ENCODE results near the gene SLC25A28.
A peak's percentile ranks its signal among the peaks of the same experiment; 100 is the strongest.

SLC25A28 gene, protein sequence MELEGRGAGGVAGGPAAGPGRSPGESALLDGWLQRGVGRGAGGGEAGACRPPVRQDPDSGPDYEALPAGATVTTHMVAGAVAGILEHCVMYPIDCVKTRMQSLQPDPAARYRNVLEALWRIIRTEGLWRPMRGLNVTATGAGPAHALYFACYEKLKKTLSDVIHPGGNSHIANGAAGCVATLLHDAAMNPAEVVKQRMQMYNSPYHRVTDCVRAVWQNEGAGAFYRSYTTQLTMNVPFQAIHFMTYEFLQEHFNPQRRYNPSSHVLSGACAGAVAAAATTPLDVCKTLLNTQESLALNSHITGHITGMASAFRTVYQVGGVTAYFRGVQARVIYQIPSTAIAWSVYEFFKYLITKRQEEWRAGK

DNA sequence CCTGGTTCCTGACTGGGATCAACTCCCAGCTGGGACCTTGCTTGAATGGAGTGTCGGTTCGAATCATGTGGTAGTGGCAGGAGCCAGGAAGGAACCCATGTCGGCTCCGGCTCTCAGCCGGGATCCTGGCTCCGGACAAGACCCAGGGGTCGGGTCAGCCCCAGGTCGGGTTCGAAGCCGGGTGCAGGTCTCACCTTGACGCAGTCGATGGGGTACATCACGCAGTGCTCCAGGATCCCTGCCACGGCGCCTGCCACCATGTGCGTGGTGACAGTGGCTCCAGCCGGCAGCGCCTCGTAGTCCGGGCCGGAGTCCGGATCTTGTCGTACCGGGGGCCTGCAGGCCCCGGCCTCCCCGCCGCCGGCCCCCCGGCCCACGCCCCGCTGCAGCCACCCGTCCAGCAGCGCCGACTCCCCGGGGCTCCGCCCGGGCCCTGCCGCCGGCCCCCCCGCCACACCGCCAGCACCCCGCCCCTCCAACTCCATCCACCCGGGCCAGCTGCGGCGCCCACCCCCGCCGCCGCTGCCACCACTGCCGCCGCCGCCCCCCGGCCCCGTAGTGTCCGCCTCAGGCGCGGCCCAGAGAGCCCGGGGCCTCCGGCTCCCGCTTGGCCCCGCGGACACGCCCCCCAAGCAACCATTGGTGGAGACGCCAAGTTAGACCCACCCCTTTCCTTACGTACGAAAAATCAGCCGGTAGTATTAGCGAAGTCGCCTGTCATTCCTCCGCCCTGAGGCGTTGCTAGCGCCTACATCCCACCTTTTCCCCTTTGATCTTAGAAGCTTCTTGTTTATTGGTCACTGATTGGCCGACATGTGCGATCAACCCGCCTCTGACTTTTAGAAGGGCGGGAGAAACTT, at the start of gene SLC25A28:
TSS of gene SLC25A28 (minus strand) at position 589 of the 860 bp plus-strand sequence. CDS start at position 485, 104 bp downstream.
- peak; percentile 82 for ATAC-seq
- Mint-ChIP-seq H3K27me3 (no peaks in the 10 kb centered on the region), H3K27ac (peak within 1 kb of the TSS; percentile 91), H3K36me3 (ENCODE audit: low read depth) (peaks cover 24% of the 10 kb centered on the region), H3K9me3 (no peaks in the 10 kb centered on the region), H3K4me3 (peak within 1 kb of the TSS; percentile 89), H3K4me1 (peaks cover 55% of the 10 kb centered on the region)
- peak; percentile 91 for DNase-seq

DNA sequence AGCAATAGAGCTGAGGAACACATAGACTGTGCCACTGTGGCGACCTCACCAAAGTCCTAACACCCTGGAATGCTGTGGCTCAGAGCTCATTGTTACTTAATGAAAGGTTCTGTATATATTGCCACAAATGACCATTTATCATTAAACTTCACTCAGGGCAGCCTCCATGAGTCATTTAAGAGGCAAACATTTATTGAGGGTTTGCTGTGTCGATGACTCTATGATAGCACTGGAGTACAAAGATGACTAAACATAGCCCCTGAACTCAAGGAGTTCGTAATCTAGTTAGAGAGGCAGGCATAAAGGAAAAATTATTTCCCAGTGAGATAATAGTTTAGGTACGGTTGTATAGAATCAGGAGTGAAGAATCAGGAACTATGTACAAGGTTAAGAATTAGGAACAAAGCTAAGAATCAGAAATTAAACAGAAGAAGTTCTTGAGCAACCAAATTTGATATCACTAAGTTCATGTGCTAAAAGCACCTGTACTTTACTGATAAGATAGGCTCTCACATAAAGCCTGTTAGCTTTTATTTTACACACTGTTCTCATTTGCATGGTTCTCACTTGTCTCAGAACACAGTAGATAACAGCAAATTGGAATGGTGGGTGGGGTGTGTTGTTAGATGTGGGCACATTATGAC, 47.0 kb upstream of the SLC25A28 start:
- no peaks in the 10 kb centered on the region for H3K27me3 Mint-ChIP-seq
- no peaks in the 10 kb centered on the region for H3K4me1 Mint-ChIP-seq
- H3K9me3 Mint-ChIP-seq, result no peaks in the 10 kb centered on the region
- no peak overlapping the region for H3K27ac Mint-ChIP-seq
- no peak overlapping the region for H3K4me3 Mint-ChIP-seq
- DNase-seq, result no peak
- ATAC-seq, result peak; percentile 28
- peaks cover 8% of the 10 kb centered on the region for H3K36me3 Mint-ChIP-seq (ENCODE audit: low read depth)

DNA sequence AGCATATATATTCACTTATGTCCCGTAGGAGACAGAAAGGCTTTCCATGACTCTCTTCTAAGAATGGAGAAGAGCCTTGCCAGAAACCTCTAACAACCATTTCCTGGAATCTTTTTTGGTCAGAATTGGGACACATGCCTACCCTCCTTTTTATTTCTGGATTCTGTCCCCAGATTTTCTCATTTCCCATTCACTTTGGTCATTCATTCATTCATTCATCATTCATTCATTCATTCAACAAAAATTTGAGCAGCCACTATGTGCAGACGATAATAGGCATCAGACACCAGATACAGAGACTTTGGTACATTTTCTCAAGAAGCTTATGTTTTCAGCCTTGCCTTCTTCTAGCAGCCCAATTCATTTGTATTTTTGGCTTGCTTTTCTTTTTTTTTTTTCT, 45.1 kb upstream of the SLC25A28 start:
- Mint-ChIP-seq H3K36me3 (ENCODE audit: low read depth) (peaks cover 8% of the 10 kb centered on the region), H3K27ac (no peak overlapping the region), H3K9me3 (no peaks in the 10 kb centered on the region), H3K27me3 (no peaks in the 10 kb centered on the region), H3K4me3 (no peak overlapping the region), H3K4me1 (peaks cover 6% of the 10 kb centered on the region)
- DNase-seq (no peak), ATAC-seq (no peak)

DNA sequence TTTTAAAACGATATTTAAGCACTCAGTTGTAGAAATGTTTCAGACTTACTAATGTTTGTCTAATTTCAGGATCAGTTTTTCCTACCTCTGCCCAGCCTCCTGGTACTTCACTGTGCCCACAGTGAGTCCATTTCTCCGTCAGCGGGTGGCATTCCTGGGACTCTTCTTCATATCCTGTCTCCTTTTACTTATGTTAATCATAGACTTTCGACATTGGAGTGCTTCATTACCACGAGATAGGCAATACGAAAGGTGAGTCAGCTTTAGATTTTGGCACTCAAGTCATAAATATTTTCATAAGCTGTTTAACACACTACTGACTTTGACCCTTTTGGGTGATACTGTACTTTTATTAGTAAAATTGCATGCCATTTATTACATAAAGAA, 41.1 kb upstream of the SLC25A28 start:
- DNase-seq (no peak), ATAC-seq (no peak)
- Mint-ChIP-seq H3K9me3 (no peaks in the 10 kb centered on the region), H3K27me3 (peaks cover 10% of the 10 kb centered on the region), H3K4me1 (peaks cover 21% of the 10 kb centered on the region), H3K36me3 (ENCODE audit: low read depth) (peaks cover 8% of the 10 kb centered on the region), H3K4me3 (no peak overlapping the region), H3K27ac (no peak overlapping the region)

DNA sequence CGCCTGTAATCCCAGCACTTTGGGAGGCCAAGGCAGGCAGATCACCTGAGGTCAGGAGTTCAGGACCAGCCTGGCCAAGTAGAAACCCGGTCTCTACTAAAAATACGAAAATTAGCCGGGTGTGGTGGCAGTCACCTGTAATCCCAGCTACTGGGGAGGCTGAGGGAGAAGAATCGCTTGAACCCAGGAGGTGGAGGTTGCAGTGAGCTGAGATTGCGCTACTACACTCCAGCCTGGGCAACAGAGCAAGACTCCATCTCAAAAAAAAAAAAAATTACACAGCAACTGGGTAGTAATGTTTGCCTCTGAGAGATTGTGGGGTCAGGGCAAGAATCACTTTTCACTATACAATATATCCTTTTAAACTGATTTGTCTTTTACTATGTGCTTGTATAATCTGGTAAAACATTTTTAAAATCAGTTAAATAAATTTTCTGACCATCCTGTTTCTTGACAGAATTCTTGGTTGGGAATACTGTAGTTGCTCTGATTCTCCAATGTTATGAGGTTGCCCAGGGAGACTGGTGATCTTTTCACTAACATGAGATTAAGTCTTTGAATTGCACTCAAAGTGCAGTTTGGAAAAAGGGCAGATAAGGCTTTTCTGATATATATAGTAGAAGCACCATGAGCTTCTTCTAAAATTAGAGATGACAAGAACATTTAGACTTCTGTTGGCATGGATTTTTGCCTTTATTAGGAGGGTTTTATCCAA, 40.6 kb upstream of the SLC25A28 start:
- Mint-ChIP-seq H3K36me3 (ENCODE audit: low read depth) (peaks cover 6% of the 10 kb centered on the region), H3K4me1 (peaks cover 21% of the 10 kb centered on the region), H3K9me3 (no peaks in the 10 kb centered on the region), H3K27me3 (peaks cover 16% of the 10 kb centered on the region), H3K4me3 (no peak overlapping the region), H3K27ac (no peak overlapping the region)
- DNase-seq (no peak), ATAC-seq (no peak)

DNA sequence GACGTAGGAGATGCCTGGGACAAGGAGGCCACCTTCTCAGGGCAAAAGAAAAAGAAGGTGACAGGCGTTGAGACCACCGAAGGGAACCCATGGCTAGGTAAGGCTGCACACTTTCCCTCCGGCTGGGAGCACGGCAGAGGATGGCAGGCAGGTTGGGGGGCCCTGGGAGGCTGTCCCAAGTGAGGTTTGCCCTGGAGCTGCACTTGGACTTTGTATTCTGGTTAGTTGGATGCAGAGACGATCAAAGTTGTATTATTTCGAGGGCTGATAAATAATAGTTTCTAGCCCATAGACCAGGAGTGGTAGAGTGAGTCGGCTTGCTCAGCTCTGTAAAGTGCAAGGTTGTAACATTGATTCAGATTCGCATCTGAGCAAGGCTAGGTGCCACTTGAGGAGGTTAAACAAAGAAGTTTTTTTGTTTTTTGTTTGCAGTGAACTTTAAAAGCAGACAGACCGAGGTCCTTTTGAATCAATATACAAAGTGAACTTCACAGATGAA, 39.7 kb upstream of the SLC25A28 start:
- peaks cover 1% of the 10 kb centered on the region for H3K36me3 Mint-ChIP-seq (ENCODE audit: low read depth)
- no peaks in the 10 kb centered on the region for H3K9me3 Mint-ChIP-seq
- peaks cover 16% of the 10 kb centered on the region for H3K27me3 Mint-ChIP-seq
- ATAC-seq (no peak), DNase-seq (peak; percentile 7)
- peaks cover 21% of the 10 kb centered on the region for H3K4me1 Mint-ChIP-seq
- H3K4me3 Mint-ChIP-seq, result peak overlapping the region; percentile 83
- peak overlapping the region; percentile 84 for H3K27ac Mint-ChIP-seq

DNA sequence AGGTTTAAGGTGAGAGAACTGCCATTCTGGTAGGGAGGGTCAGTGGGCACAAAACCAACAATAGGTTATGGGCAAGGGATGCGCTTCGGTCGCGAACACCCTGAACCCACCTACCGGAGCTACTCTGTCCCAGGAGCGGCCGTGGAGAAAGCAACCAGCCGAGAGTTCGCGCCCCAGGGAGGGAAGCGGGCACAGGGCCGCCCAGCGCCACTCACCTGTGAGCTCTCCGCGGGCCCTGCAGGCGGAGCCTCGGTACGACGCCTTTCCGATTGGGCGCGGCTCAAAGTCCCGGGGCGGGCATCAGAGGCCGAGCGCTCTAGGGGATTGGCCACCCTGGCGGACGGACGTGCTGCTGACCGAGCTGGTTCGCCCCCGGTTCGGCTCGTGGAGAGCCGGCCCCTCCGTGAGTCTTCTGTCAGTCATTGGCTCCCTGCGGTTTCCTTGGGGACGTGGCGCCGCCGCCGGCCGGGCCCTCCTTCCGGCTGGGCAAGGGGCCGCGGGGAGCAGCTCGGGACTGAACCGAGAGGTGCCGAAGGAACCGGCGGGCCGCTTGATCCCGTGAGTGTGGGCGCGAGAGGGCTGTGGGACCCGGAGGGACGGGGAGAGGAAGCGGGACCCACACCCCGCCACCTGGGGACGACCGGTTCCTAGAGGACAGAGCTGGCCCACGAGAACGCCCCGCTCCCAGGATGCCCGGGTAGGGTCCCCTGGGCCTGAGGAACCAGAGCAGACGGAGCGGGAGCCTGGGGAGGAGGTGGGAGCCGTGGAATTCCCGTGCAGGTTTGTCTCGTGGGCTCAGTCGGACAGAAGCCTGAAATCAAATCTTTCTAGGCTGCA, 39.0 kb upstream of the SLC25A28 start, which contains the start of gene ENTPD7:
TSS of gene ENTPD7 (plus strand) at position 479 of the 837 bp plus-strand sequence. CDS start 448 bp downstream, outside the sequence.
- peaks cover 16% of the 10 kb centered on the region for H3K27me3 Mint-ChIP-seq
- H3K36me3 Mint-ChIP-seq (ENCODE audit: low read depth), result peaks cover 1% of the 10 kb centered on the region
- peaks cover 21% of the 10 kb centered on the region for H3K4me1 Mint-ChIP-seq
- H3K4me3 Mint-ChIP-seq, result peak within 1 kb of the TSS; percentile 83
- no peaks in the 10 kb centered on the region for H3K9me3 Mint-ChIP-seq
- peak; percentile 92 for DNase-seq
- peak; percentile 99 for ATAC-seq
- H3K27ac Mint-ChIP-seq, result peak within 1 kb of the TSS; percentile 84

DNA sequence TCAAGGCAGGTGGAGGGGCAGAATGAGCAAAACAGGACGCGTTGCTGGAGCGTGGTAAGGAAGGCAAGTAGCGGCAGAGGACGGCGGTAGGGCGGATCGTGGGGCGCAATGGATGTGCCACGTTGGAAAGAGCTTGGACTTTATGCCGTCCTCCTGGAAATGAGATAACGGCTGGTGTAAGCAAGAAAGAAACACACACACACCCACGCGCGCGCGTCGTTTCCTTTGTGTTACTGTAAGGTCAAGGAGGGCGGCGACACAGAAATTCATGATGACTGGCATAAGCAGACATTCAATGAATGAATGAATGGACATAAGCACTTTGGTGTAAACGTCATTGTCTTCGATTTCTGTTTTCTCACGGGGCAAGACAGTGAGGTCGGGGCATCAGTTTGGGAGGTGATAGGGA, 38.4 kb upstream of the SLC25A28 start:
- H3K4me3 Mint-ChIP-seq, result peak overlapping the region; percentile 83
- peak overlapping the region; percentile 67 for H3K27ac Mint-ChIP-seq
- H3K4me1 Mint-ChIP-seq, result peaks cover 21% of the 10 kb centered on the region
- peaks cover under 1% of the 10 kb centered on the region for H3K36me3 Mint-ChIP-seq (ENCODE audit: low read depth)
- no peaks in the 10 kb centered on the region for H3K9me3 Mint-ChIP-seq
- DNase-seq, result peak; percentile 75
- peak; percentile 9 for ATAC-seq
- H3K27me3 Mint-ChIP-seq, result peaks cover 16% of the 10 kb centered on the region

DNA sequence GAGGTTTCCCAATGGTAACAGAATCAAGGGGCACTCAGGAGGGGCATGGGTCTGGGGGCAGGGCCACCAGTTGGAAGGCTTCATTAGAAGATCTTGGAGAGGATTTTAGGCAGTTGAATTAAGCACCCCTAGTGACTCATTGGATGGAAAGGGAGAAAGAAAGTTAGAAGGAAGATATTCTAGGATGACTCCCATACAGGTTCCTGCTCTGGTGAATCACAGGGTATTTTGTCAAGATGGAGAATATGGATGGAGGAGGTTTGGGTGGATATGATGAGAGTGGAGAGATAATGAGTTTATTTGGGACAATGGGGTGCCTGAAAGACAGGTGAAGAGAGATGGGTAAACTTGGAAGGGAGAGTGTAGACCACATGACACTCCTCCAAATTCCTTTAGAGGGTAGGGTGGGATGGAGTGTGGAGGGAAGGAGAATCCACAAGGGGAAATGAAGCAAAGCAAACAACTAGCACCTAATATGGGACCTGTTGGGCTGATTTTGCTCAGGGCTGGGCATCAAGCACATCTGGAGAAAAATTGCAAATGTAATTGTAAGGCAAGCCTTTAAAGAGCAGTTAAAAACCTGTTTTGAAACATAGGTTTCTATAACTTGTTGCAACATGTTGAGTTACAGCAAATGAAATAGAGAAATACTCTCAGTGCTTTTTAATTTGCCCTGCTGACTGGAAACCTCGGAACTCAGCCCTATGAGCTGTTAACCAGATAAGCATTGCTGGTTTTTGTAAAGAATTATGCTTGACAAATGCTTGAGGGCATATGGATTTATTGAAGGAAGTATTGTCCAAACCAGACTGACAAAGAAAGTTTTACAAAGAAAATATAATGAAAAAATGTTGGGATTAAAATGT, 36.2 kb upstream of the SLC25A28 start:
- peaks cover 21% of the 10 kb centered on the region for H3K4me1 Mint-ChIP-seq
- peaks cover 16% of the 10 kb centered on the region for H3K27me3 Mint-ChIP-seq
- no peak for DNase-seq
- no peak for ATAC-seq
- no peaks in the 10 kb centered on the region for H3K36me3 Mint-ChIP-seq (ENCODE audit: low read depth)
- H3K9me3 Mint-ChIP-seq, result no peaks in the 10 kb centered on the region
- no peak overlapping the region for H3K4me3 Mint-ChIP-seq
- no peak overlapping the region for H3K27ac Mint-ChIP-seq

DNA sequence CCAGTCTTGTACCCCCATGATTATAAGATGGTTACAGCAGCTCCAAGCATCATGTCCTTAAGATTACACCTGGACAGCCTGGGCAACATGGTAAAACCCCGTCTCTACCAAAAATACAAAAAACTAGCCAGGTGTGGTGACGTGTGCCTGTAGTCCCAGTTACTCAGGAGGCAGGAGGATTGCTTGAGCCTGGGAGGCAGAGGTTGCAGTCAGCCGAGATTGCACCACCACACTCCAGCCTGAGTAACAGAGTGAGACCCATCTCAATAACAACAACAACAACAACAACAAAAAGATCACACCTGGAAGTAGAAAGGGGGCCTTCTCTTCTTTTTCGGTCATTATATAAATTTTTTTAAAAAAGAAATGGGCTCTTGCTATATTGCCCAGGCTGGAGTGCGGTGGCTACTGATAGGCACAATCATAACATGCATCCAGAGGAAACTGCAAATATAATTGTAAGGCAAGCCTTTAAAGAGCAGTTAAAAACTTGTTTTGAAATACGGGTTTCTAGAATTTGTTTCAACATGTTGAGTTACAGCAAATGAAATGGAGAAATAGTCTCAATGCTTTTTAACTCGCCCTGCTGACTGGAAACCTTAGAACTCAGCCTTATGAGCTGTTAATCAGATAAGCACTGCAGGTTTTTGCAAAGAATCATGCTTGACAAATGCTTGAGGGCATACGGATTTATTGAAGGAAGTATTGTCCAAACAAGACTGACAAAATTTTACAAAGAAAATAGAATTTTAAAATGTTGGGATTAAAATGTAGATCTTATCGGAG, 34.3 kb upstream of the SLC25A28 start:
- DNase-seq (no peak), ATAC-seq (no peak)
- H3K4me1 Mint-ChIP-seq, result peaks cover 9% of the 10 kb centered on the region
- H3K27me3 Mint-ChIP-seq, result peaks cover 21% of the 10 kb centered on the region
- H3K27ac Mint-ChIP-seq, result no peak overlapping the region
- no peak overlapping the region for H3K4me3 Mint-ChIP-seq
- no peaks in the 10 kb centered on the region for H3K9me3 Mint-ChIP-seq
- no peaks in the 10 kb centered on the region for H3K36me3 Mint-ChIP-seq (ENCODE audit: low read depth)

DNA sequence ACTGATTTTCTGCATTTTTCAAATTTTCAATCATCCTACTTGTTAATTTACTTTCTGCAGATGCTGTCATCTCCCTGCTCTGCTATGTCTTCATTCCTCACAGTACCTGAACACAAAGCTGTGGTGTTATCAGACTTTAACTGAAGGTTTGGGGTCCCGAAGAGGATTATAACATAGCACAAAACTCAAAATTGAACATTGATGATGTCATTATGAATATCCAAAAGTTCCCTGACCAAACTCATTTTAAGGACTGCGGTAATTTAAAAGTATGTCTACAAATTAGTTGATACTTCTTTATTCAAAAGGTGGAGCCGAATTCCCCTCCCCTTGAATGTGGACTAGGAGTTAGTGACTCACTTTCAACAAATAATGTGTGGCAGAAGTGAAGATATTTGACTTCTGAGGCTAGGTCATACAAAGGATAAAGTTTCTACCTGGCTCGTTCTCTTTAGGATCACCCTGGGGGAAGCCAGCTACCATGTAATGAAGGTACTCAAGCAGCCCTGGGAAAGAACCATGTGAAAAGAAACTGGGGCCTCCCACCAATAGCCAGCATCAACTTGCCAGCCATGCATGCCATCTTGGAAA, 32.7 kb upstream of the SLC25A28 start:
- DNase-seq, result no peak
- Mint-ChIP-seq H3K4me3 (no peak overlapping the region), H3K27me3 (peaks cover 29% of the 10 kb centered on the region), H3K9me3 (no peaks in the 10 kb centered on the region), H3K27ac (no peak overlapping the region), H3K4me1 (no peaks in the 10 kb centered on the region), H3K36me3 (ENCODE audit: low read depth) (no peaks in the 10 kb centered on the region)
- no peak for ATAC-seq

DNA sequence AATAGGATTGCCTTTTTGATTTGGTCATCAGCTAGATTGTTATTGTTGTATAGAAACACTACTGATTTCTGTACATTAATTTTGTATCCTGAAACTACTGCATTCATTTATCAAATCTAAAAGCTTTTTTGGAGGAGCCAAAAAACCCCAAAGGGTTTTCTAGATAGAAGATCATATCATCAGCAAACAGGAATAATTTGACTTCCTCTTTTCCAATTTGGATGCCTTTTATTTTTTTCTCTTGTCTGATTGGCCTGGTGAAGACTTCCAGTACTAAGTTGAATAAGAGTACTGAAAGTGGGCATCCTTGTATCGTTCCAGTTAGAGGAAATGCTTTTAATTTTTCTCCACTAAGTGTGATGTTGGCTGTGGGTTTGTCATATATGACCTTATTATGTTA, 28.5 kb upstream of the SLC25A28 start:
- H3K9me3 Mint-ChIP-seq, result peaks cover 4% of the 10 kb centered on the region
- no peak for DNase-seq
- no peak overlapping the region for H3K27ac Mint-ChIP-seq
- no peaks in the 10 kb centered on the region for H3K4me1 Mint-ChIP-seq
- peaks cover 30% of the 10 kb centered on the region for H3K27me3 Mint-ChIP-seq
- H3K4me3 Mint-ChIP-seq, result no peak overlapping the region
- ATAC-seq, result no peak
- H3K36me3 Mint-ChIP-seq (ENCODE audit: low read depth), result no peaks in the 10 kb centered on the region

Data from activated naive CD8-positive, alpha-beta T cell treated with anti-CD3 and anti-CD28 coated beads, Interleukin-2, amount 50 U/mL, for 24 hours (primary cell).